ENCODE measurements around the gene ATRAID.
A peak's percentile ranks its signal among the peaks of the same experiment; 100 is the strongest.

Gene ATRAID

DNA sequence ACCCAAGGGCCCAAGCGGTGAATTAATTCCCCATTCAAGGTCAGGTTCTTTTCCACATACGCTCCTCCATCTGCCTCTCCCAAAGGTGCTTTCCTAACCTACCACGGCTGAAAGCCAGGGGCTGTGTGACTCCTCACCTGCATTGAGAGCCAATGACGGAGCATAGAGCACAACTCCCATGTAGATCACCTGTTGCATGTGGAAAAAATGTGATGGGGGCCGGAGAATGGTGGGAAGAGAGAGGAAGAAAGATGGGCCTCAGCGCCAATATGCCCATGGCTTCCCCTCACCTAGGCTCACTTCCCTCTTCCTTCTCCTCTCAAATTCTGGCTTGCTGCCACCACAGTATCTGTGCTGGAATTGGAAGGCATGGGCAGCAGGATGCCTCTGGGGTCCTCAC lies 5.5 kb upstream of the ATRAID start:
- Histone ChIP-seq H3F3A (ENCODE audit: control insufficient read depth, insufficient read depth) (no peaks in the 10 kb centered on the region; the same call in 1 of the 2 replicates), H3K79me2 (ENCODE audit: control insufficient read depth, low read length) (peaks cover 20% of the 10 kb centered on the region), H3K9me3 (ENCODE audit: control insufficient read depth, insufficient read depth, low read length) (no peaks in the 10 kb centered on the region), H3K4me2 (ENCODE audit: low read length) (no peak overlapping the region), H4K20me1 (ENCODE audit: control insufficient read depth, insufficient read depth, low read depth, low read length) (no peaks in the 10 kb centered on the region), H3K36me3 (ENCODE audit: control insufficient read depth, low read length) (peaks cover 83% of the 10 kb centered on the region), H3K4me3 (ENCODE audit: low read length) (no peak overlapping the region), H3K9me2 (replicated peaks; ENCODE audit: control insufficient read depth, low read length) (no peaks in the 10 kb centered on the region), H3K27ac (ENCODE audit: low read depth, low read length) (no peak overlapping the region), H3K27me3 (ENCODE audit: control insufficient read depth, low read length) (no peaks in the 10 kb centered on the region), H3K4me1 (ENCODE audit: control insufficient read depth, low read length) (peaks cover 27% of the 10 kb centered on the region)
- TF ChIP-seq CTCF (IDR thresholded peaks at IDR 0.05; ENCODE audit: low read depth, low read length, poor library complexity, severe bottlenecking) (no peak), EZH2phosphoT487 (IDR thresholded peaks at IDR 0.05; ENCODE audit: borderline replicate concordance, low read length) (no peak)

DNA sequence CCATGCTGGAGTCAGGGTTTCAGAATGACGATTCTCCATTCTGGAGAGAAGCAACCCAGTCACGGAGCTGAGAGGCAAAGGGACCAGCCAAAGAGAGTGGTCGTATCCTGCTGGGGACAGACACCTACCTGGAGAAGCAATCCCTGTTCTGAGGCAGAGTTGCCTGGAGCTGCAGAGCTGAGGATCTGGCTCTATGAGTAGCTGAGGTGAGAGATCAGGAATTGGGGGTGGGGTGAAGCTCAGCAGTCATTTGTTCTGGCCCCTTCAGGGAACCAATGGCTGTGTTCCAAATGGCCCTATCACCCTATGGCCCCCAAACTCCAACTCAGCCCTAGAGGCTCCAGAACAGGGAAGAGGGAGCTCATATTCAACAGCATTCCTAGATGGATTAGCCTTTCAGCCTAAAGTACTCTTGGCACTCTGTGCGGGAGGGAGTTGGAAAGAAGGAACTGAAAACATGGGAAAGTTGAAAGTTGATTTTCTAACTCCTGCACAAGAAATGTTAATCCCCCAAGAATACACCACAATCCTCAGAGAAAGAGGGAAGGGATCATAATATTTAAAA lies 3.3 kb upstream of the ATRAID start:
- Histone ChIP-seq H3K4me1 (ENCODE audit: control insufficient read depth, low read length) (peaks cover 33% of the 10 kb centered on the region), H3K9me2 (replicated peaks; ENCODE audit: control insufficient read depth, low read length) (no peaks in the 10 kb centered on the region), H3K27ac (ENCODE audit: low read depth, low read length) (no peak overlapping the region), H3K4me3 (ENCODE audit: low read length) (no peak overlapping the region), H3K9me3 (ENCODE audit: control insufficient read depth, insufficient read depth, low read length) (no peaks in the 10 kb centered on the region), H3K36me3 (ENCODE audit: control insufficient read depth, low read length) (peaks cover 78% of the 10 kb centered on the region), H3K27me3 (ENCODE audit: control insufficient read depth, low read length) (no peaks in the 10 kb centered on the region), H3K79me2 (ENCODE audit: control insufficient read depth, low read length) (peaks cover 36% of the 10 kb centered on the region), H4K20me1 (ENCODE audit: control insufficient read depth, insufficient read depth, low read depth, low read length) (no peaks in the 10 kb centered on the region), H3K4me2 (ENCODE audit: low read length) (no peak overlapping the region), H3F3A (ENCODE audit: control insufficient read depth, insufficient read depth) (no peaks in the 10 kb centered on the region; the same call in 1 of the 2 replicates)
- TF ChIP-seq EZH2phosphoT487 (IDR thresholded peaks at IDR 0.05; ENCODE audit: borderline replicate concordance, low read length) (no peak), CTCF (IDR thresholded peaks at IDR 0.05; ENCODE audit: low read depth, low read length, poor library complexity, severe bottlenecking) (no peak)

DNA sequence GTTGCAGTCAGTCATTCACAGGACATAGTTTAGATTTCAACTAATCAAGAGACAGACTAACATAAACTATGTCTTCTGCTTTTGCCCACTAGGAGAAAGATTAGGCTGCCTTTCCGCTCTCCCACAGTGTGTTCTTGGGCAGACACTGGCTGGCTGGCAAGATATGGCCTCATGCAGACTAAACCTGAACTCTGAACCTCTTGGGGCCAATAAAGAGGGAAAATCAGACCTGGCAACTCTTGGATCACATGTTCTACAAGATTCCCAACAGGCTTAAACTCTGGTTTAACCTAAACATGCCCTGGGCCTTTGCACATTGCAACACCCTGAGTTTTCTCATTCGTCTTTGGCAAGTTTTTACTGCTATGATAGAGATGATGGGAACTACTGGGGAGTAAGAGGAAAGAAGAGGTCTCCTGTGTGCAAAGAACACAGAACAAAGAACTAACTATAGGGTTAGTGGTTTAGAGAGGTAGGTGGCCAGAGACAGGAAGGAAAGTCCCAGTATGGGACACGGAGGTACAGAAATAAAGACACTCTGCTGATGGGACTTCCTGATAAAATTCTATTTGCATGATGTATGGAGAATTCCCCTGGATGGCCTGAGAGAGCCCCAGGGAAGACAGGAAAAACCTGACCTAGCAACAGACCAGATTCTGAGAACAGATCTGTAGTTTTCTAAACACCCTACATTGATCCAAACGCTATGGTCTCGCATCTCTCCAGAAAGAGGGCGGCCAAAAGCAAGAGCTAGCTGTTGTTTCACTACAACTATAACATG lies 2.0 kb upstream of the ATRAID start:
- Histone ChIP-seq H3K36me3 (ENCODE audit: control insufficient read depth, low read length) (peaks cover 78% of the 10 kb centered on the region), H3K79me2 (ENCODE audit: control insufficient read depth, low read length) (peaks cover 44% of the 10 kb centered on the region), H3F3A (ENCODE audit: control insufficient read depth, insufficient read depth) (peaks cover under 1% of the 10 kb centered on the region), H3K4me3 (ENCODE audit: low read length) (peak overlapping the region; percentile 45), H3K27ac (ENCODE audit: low read depth, low read length) (peak overlapping the region; percentile 40), H3K4me1 (ENCODE audit: control insufficient read depth, low read length) (peaks cover 35% of the 10 kb centered on the region), H3K9me2 (replicated peaks; ENCODE audit: control insufficient read depth, low read length) (no peaks in the 10 kb centered on the region), H4K20me1 (ENCODE audit: control insufficient read depth, insufficient read depth, low read depth, low read length) (no peaks in the 10 kb centered on the region), H3K27me3 (ENCODE audit: control insufficient read depth, low read length) (no peaks in the 10 kb centered on the region), H3K4me2 (ENCODE audit: low read length) (peak overlapping the region; percentile 75), H3K9me3 (ENCODE audit: control insufficient read depth, insufficient read depth, low read length) (no peaks in the 10 kb centered on the region)
- TF ChIP-seq EZH2phosphoT487 (IDR thresholded peaks at IDR 0.05; ENCODE audit: borderline replicate concordance, low read length): no peak

All from DOHH2 (cell line).